H1 (cell line): ENCODE measurements around the gene F11R. TPM values are rescaled to one million over a fixed set of nuclear protein-coding genes. Genes with fewer than 3 reads are reported as not detected.

ENCODE experiments used
- polyA plus RNA-seq, 7 experiments: library from polyadenylated mRNA; depleted of rRNA in 3 of 7; stranded (reverse) in 5 of 7; unstranded in 2 of 7; fragments of >200 nt in 5 of 7; fragments of 200-250 nt in 2 of 7; gene quantifications; 1 replicate in 5 of 7; 2 replicates in 1 of 7; 4 replicates in 1 of 7; pipeline versions ENCODE4 v1.2.1 to v1.2.3, GENCODE V29; 2011 to 2013; ENCODE audit warnings: missing spikeins in 2 of 7, mixed read lengths in 2 of 7
- total RNA-seq: library from RNA; stranded (reverse); fragmentation: NEBNext Ultra II Directional; extraction: Animal tissue kit (Norgen Biotek cat#: 25700); gene quantifications from 2 replicates; pipeline ENCODE4 v1.2.1, GENCODE V29; 2021
- TF ChIP-seq, protein P1 (sequence below), 3 experiments: IDR thresholded peaks; 1 replicate in 2 of 3; 2 replicates in 1 of 3; pipeline versions ENCODE4 v1.5.1 to v1.6.1; 2011; ENCODE audit warnings: low read length in 3 of 3, mild to moderate bottlenecking in 3 of 3, inconsistent platforms in 2 of 3, low read depth in 1 of 3, moderate library complexity in 1 of 3; ENCODE audit not compliant: insufficient read depth in 1 of 3; ENCODE audit errors: control extremely low read depth in 1 of 3

The F11R gene
- total and polyA plus RNA-seq, 2 of the 8 experiments (the other 6 are each of a cell fraction or from before 2014, with no cell fraction given) = 159 to 200 TPM

DNA sequence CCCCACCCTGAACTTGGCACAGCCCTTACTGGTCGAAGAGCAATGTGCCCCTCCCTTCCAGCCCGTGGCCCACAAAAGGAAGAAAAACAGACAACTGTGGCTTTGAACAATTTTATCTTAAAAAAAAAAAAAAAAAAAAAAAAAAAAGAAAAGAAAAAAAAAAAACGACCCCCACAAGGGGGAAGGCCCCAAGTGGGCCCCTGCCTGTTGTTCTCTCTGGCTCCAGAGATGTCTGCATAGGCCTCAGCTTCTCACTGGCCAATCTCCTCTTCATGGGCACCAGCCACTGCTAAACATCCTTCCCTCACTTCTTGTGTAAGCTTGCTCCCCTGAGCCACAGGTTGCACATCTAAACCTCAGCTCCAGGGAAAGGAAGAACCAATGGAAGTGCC is 18.2 kb upstream of the F11R start (continued):
- TF ChIP-seq, protein P1, sequence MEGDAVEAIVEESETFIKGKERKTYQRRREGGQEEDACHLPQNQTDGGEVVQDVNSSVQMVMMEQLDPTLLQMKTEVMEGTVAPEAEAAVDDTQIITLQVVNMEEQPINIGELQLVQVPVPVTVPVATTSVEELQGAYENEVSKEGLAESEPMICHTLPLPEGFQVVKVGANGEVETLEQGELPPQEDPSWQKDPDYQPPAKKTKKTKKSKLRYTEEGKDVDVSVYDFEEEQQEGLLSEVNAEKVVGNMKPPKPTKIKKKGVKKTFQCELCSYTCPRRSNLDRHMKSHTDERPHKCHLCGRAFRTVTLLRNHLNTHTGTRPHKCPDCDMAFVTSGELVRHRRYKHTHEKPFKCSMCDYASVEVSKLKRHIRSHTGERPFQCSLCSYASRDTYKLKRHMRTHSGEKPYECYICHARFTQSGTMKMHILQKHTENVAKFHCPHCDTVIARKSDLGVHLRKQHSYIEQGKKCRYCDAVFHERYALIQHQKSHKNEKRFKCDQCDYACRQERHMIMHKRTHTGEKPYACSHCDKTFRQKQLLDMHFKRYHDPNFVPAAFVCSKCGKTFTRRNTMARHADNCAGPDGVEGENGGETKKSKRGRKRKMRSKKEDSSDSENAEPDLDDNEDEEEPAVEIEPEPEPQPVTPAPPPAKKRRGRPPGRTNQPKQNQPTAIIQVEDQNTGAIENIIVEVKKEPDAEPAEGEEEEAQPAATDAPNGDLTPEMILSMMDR (IDR thresholded peaks at IDR 0.05; ENCODE audit: control extremely low read depth in 1 of 3, insufficient read depth in 1 of 3, low read depth in 1 of 3, low read length in 3 of 3) = no peak
- TF ChIP-seq, all 59 proteins: peak for 0
